HG03039 (cell line): ENCODE results near the gene MARS1.
A peak's percentile ranks its signal among the peaks of the same experiment; 100 is the strongest.

Experiments used
- ATAC-seq: cut with Tn5 transposase; IDR thresholded peaks from one replicate; pipeline ENCODE4 v1.9.1; 2021; ENCODE audit warnings: mild to moderate bottlenecking, moderate library complexity; ENCODE audit not compliant: unreplicated experiment

MARS1 gene

GRCh38 chr12:57456737-57457490 is 31.0 kb upstream of the MARS1 start:
- ATAC-seq, result no peak

GRCh38 chr12:57458665-57459054 is 29.2 kb upstream of the MARS1 start:
- no peak for ATAC-seq

- peak; percentile 55 for ATAC-seq
Measured at GRCh38 chr12:57459055-57459749, 28.7 kb upstream of the MARS1 start.

GRCh38 chr12:57459750-57460467 is 28.0 kb upstream of the MARS1 start, which contains the start of gene GLI1:
GLI1 (plus strand) TSS chr12:57459785; CDS start chr12:57463692, 3,907 bp downstream.
- no peak for ATAC-seq

- ATAC-seq, result no peak
Measured at GRCh38 chr12:57460468-57460784, 27.4 kb upstream of the MARS1 start.

GRCh38 chr12:57460841-57461275 is 27.0 kb upstream of the MARS1 start:
- ATAC-seq, result no peak

- no peak for ATAC-seq
Measured at GRCh38 chr12:57461276-57461916, 26.5 kb upstream of the MARS1 start.

- no peak for ATAC-seq
Measured at GRCh38 chr12:57461917-57462250, 26.0 kb upstream of the MARS1 start.

- ATAC-seq, result peak; percentile 55
Measured at GRCh38 chr12:57462251-57462911, 25.5 kb upstream of the MARS1 start.

- no peak for ATAC-seq
Measured at GRCh38 chr12:57462912-57463253, 25.0 kb upstream of the MARS1 start.

- ATAC-seq, result no peak
Measured at GRCh38 chr12:57464569-57464968, 23.3 kb upstream of the MARS1 start.

GRCh38 chr12:57465030-57465746 is 22.7 kb upstream of the MARS1 start:
- ATAC-seq, result no peak

- no peak for ATAC-seq
Measured at GRCh38 chr12:57465747-57466505, 21.9 kb upstream of the MARS1 start.

- no peak for ATAC-seq
Measured at GRCh38 chr12:57467212-57467874, 20.5 kb upstream of the MARS1 start.

- ATAC-seq, result no peak
Measured at GRCh38 chr12:57467915-57468314, 20.0 kb upstream of the MARS1 start.

GRCh38 chr12:57469296-57470164 is 18.3 kb upstream of the MARS1 start:
- ATAC-seq, result no peak

- ATAC-seq, result no peak
Measured at GRCh38 chr12:57470286-57470969, 17.4 kb upstream of the MARS1 start.
